ENCODE measurements around the gene AFAP1L2. TPM values are rescaled to one million over a fixed set of nuclear protein-coding genes. Genes with fewer than 3 reads are reported as not detected.

The AFAP1L2 gene
- total and polyA plus RNA-seq, 2 donors (not counting 1 experiment from before 2014, with no cell fraction given) = 4.7 to 4.9 TPM

DNA sequence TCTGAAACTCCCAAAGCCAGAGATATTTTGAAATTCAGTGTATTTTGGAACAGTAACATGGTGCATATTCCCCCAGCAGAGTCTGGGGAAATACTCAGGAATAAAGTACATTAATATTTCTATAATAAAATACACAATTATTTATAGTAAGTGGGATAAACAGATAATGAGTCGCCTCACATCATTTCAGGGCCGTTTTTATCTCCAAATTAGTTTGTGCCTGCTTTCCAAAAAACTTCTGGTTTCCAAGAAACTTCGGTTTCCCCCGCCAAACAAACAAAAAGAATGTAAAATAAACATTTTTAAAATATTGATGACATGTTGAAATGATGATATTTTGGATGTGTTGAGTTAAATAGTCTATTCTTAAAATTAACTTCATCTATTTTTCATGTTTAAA lies 48.2 kb downstream of the AFAP1L2 start:
- no peak for DNase-seq
- Histone ChIP-seq H3K9ac (ENCODE audit: low read length) (no peak overlapping the region), H3K79me2 (ENCODE audit: control insufficient read depth, insufficient read depth, low read length) (no peaks in the 10 kb centered on the region), H4K20me1 (ENCODE audit: control insufficient read depth, insufficient read depth, low read length, poor library complexity, severe bottlenecking) (no peaks in the 10 kb centered on the region), H3K27ac (ENCODE audit: low read length in 2 of 2) (no peak overlapping the region), H3K36me3 (replicated peaks in 1 of 2; ENCODE audit: control extremely low read depth in 1 of 2, control insufficient read depth in 1 of 2, extremely low read depth in 1 of 2, insufficient read depth in 2 of 2, low read length in 1 of 2) (no peaks in the 10 kb centered on the region), H3K9me3 (ENCODE audit: control extremely low read depth in 1 of 3, control insufficient read depth in 2 of 3, insufficient read depth in 1 of 3, low read length in 2 of 3) (no peaks in the 10 kb centered on the region), H3K4me2 (replicated peaks; ENCODE audit: low read depth, low read length, poor library complexity, severe bottlenecking) (no peak overlapping the region), H3K4me1 (ENCODE audit: control insufficient read depth in 2 of 2, insufficient read depth in 2 of 2, low read length in 2 of 2) (no peaks in the 10 kb centered on the region), H3K27me3 (replicated peaks in 1 of 4; ENCODE audit: control extremely low read depth in 1 of 4, control insufficient read depth in 3 of 4, insufficient read depth in 4 of 4, low read length in 3 of 4) (peaks cover 0 to 8% (median 5%) of the 10 kb centered on the region in 4 experiments), H2AFZ (ENCODE audit: insufficient read depth, low read depth, low read length, poor library complexity, severe bottlenecking) (no peak overlapping the region), H3K4me3 (ENCODE audit: control extremely low read depth in 1 of 5, extremely low read depth in 1 of 5, insufficient read depth in 1 of 5, low read depth in 2 of 5, low read length in 4 of 5) (no peak overlapping the region)
- no peak for TF ChIP-seq EZH2 (IDR thresholded peaks at IDR 0.05; ENCODE audit: borderline replicate concordance, insufficient read depth, low read depth, low read length, poor library complexity, severe bottlenecking)
- TF ChIP-seq, protein P1, sequence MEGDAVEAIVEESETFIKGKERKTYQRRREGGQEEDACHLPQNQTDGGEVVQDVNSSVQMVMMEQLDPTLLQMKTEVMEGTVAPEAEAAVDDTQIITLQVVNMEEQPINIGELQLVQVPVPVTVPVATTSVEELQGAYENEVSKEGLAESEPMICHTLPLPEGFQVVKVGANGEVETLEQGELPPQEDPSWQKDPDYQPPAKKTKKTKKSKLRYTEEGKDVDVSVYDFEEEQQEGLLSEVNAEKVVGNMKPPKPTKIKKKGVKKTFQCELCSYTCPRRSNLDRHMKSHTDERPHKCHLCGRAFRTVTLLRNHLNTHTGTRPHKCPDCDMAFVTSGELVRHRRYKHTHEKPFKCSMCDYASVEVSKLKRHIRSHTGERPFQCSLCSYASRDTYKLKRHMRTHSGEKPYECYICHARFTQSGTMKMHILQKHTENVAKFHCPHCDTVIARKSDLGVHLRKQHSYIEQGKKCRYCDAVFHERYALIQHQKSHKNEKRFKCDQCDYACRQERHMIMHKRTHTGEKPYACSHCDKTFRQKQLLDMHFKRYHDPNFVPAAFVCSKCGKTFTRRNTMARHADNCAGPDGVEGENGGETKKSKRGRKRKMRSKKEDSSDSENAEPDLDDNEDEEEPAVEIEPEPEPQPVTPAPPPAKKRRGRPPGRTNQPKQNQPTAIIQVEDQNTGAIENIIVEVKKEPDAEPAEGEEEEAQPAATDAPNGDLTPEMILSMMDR (IDR thresholded peaks at IDR 0.05) = no peak
- Mint-ChIP-seq H3K4me1 (no peaks in the 10 kb centered on the region), H3K27ac (no peak overlapping the region), H3K9me3 (ENCODE audit: insufficient read depth) (no peaks in the 10 kb centered on the region), H3K27me3 (peaks cover 18% of the 10 kb centered on the region), H3K4me3 (no peak overlapping the region)
- ATAC-seq (ENCODE audit: low read depth) = no peak
- ChIA-PET POLR2A (no interaction called here), CTCF (no interaction called here)
- intact Hi-C loops (cut with micrococcal nuclease) = no loop called here
- WGBS (ENCODE audit: insufficient coverage) = no CpG with 5 or more reads among the region's 4 CpGs

DNA sequence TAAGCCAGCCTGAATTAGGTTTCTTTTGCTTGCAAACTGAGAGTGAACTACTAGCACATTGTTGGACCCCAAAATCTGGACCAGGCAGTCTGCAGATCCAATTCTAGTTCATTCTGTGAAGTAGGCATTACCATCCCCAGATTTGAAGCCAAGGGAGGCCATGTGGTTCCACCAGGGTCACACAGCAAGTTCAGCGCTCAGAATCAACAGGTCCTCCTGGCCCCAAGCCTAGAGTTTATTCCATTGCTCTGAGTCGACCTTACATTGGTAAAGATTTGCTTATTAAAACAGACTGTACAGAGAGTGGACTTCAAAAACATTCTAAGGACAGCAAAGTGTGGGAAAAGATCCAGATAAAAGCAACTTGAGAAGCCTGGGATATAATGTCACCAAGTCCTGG lies 50.9 kb downstream of the AFAP1L2 start:
- Histone ChIP-seq H3K4me3 (ENCODE audit: control extremely low read depth in 1 of 5, extremely low read depth in 1 of 5, insufficient read depth in 1 of 5, low read depth in 2 of 5, low read length in 4 of 5) (no peak overlapping the region), H4K20me1 (ENCODE audit: control insufficient read depth, insufficient read depth, low read length, poor library complexity, severe bottlenecking) (no peaks in the 10 kb centered on the region), H3K9ac (ENCODE audit: low read length) (no peak overlapping the region), H3K27ac (ENCODE audit: low read length in 2 of 2) (no peak overlapping the region), H3K4me2 (replicated peaks; ENCODE audit: low read depth, low read length, poor library complexity, severe bottlenecking) (no peak overlapping the region), H3K27me3 (replicated peaks in 1 of 4; ENCODE audit: control extremely low read depth in 1 of 4, control insufficient read depth in 3 of 4, insufficient read depth in 4 of 4, low read length in 3 of 4) (peaks cover 0 to 8% (median 2%) of the 10 kb centered on the region in 4 experiments), H3K9me3 (ENCODE audit: control extremely low read depth in 1 of 3, control insufficient read depth in 2 of 3, insufficient read depth in 1 of 3, low read length in 2 of 3) (no peaks in the 10 kb centered on the region), H3K79me2 (ENCODE audit: control insufficient read depth, insufficient read depth, low read length) (no peaks in the 10 kb centered on the region), H3K36me3 (replicated peaks in 1 of 2; ENCODE audit: control extremely low read depth in 1 of 2, control insufficient read depth in 1 of 2, extremely low read depth in 1 of 2, insufficient read depth in 2 of 2, low read length in 1 of 2) (no peaks in the 10 kb centered on the region), H2AFZ (ENCODE audit: insufficient read depth, low read depth, low read length, poor library complexity, severe bottlenecking) (no peak overlapping the region), H3K4me1 (ENCODE audit: control insufficient read depth in 2 of 2, insufficient read depth in 2 of 2, low read length in 2 of 2) (no peaks in the 10 kb centered on the region)
- no peak for TF ChIP-seq EZH2 (IDR thresholded peaks at IDR 0.05; ENCODE audit: borderline replicate concordance, insufficient read depth, low read depth, low read length, poor library complexity, severe bottlenecking)
- TF ChIP-seq, protein P1 (IDR thresholded peaks at IDR 0.05) = no peak
- Mint-ChIP-seq H3K27me3 (peaks cover 11% of the 10 kb centered on the region), H3K4me1 (no peaks in the 10 kb centered on the region), H3K4me3 (no peak overlapping the region), H3K27ac (no peak overlapping the region), H3K9me3 (ENCODE audit: insufficient read depth) (no peaks in the 10 kb centered on the region)
- CTCF ChIA-PET = no interaction called here
- POLR2A ChIA-PET = no interaction called here
- ATAC-seq (ENCODE audit: low read depth) (no peak), DNase-seq (no peak)
- WGBS (ENCODE audit: insufficient coverage) = no CpG with 5 or more reads among the region's 2 CpGs
- intact Hi-C loops (cut with micrococcal nuclease) = no loop called here
